ENCODE results near the gene NCBP3.

Gene NCBP3

DNA sequence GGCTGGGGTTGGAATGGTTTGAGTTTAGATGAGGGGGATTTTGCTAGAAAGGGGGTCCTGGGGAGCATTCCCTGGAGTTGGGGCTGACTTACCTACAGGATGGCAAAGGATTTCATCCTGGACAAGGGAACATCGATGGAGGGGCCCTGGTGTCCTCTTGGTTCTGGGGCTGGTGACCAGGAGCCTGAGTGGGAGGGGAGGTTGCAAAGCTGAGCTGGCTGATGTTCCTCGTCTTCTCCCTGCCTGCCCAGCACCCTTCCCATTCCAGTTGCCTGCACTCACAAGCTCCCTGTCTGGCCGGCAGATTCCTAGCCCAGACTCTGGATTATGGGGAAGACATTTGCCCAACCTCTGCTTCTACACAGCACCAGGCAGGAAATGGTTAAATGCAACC is 82.3 kb downstream of the NCBP3 start:
- Histone ChIP-seq H2AFZ (ENCODE audit: low read length) (no peak overlapping the region), H3K9me3 (replicated peaks; ENCODE audit: insufficient read depth, low read length) (no peaks in the 10 kb centered on the region), H4K20me1 (ENCODE audit: insufficient read depth, low read length) (no peaks in the 10 kb centered on the region), H3K4me2 (ENCODE audit: low read depth, low read length) (no peak overlapping the region), H3F3A (ENCODE audit: insufficient read depth, low read length) (no peaks in the 10 kb centered on the region), H3K9ac (ENCODE audit: low read length) (no peak overlapping the region), H3K36me3 (replicated peaks; ENCODE audit: insufficient read depth, low read length) (no peaks in the 10 kb centered on the region), H3K4me1 (ENCODE audit: low read length) (no peaks in the 10 kb centered on the region), H3K4me3 (ENCODE audit: low read length) (no peak overlapping the region), H3K27ac (ENCODE audit: low read length) (no peak overlapping the region), H3K9me2 (replicated peaks; ENCODE audit: insufficient read depth, low read length) (no peaks in the 10 kb centered on the region), H3K79me2 (ENCODE audit: low read length) (no peaks in the 10 kb centered on the region), H3K27me3 (replicated peaks; ENCODE audit: insufficient read depth, low read length) (no peaks in the 10 kb centered on the region)
- TF ChIP-seq, protein P1, sequence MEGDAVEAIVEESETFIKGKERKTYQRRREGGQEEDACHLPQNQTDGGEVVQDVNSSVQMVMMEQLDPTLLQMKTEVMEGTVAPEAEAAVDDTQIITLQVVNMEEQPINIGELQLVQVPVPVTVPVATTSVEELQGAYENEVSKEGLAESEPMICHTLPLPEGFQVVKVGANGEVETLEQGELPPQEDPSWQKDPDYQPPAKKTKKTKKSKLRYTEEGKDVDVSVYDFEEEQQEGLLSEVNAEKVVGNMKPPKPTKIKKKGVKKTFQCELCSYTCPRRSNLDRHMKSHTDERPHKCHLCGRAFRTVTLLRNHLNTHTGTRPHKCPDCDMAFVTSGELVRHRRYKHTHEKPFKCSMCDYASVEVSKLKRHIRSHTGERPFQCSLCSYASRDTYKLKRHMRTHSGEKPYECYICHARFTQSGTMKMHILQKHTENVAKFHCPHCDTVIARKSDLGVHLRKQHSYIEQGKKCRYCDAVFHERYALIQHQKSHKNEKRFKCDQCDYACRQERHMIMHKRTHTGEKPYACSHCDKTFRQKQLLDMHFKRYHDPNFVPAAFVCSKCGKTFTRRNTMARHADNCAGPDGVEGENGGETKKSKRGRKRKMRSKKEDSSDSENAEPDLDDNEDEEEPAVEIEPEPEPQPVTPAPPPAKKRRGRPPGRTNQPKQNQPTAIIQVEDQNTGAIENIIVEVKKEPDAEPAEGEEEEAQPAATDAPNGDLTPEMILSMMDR (IDR thresholded peaks at IDR 0.05; ENCODE audit: low read length): no peak
- no peak for TF ChIP-seq EZH2phosphoT487 (IDR thresholded peaks at IDR 0.05; ENCODE audit: low read length)
- no peak for TF ChIP-seq EZH2 (optimal IDR thresholded peaks at IDR 0.05; ENCODE audit: low read depth, low read length)
- no peak for DNase-seq

DNA sequence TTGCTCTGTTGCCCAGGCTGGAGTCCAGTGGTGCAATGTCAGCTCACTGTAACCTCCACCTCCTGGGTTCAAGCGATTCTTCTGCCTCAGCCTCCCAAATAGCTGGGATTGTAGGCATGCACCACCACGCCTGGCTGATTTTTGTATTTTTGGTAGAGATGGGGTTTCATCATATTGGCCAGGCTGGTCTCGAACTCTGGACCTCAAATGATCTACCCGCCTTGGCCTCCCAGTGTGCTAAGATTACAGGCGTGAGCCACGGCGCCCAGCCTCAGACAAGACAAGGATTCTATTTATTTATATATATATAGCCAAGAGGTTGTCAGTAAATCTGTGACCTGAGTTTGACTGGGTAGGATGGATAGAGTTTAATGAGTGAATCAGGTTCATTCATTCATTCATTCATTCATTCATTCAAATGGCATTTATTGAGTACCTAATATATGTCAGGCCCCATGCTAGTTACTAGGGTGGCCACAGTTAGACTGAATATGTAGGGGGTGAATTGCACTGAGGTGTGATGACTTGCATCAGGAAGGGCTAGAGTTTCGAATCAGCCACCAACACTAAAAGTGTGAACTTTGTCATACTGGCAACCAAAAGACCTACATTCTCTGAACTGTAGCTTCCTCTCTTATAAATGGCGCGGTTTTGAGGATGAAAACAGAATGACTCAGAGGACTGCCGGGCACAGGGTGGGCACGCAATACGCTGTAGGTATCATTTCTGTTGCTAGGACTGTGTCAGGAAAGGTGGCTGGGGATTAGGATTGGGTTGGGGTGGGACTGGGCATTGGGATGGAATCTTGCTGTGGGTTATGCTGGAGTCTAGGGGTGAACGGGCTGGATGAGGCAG is 82.9 kb downstream of the NCBP3 start:
- Histone ChIP-seq H3K9me2 (replicated peaks; ENCODE audit: insufficient read depth, low read length) (no peaks in the 10 kb centered on the region), H3F3A (ENCODE audit: insufficient read depth, low read length) (no peaks in the 10 kb centered on the region), H3K4me2 (ENCODE audit: low read depth, low read length) (no peak overlapping the region), H4K20me1 (ENCODE audit: insufficient read depth, low read length) (no peaks in the 10 kb centered on the region), H3K27ac (ENCODE audit: low read length) (no peak overlapping the region), H3K4me1 (ENCODE audit: low read length) (no peaks in the 10 kb centered on the region), H3K79me2 (ENCODE audit: low read length) (no peaks in the 10 kb centered on the region), H2AFZ (ENCODE audit: low read length) (no peak overlapping the region), H3K36me3 (replicated peaks; ENCODE audit: insufficient read depth, low read length) (no peaks in the 10 kb centered on the region), H3K27me3 (replicated peaks; ENCODE audit: insufficient read depth, low read length) (no peaks in the 10 kb centered on the region), H3K9ac (ENCODE audit: low read length) (no peak overlapping the region), H3K9me3 (replicated peaks; ENCODE audit: insufficient read depth, low read length) (no peaks in the 10 kb centered on the region), H3K4me3 (ENCODE audit: low read length) (no peak overlapping the region)
- TF ChIP-seq EZH2phosphoT487 (IDR thresholded peaks at IDR 0.05; ENCODE audit: low read length): no peak
- TF ChIP-seq, protein P1 (IDR thresholded peaks at IDR 0.05; ENCODE audit: low read length): no peak
- no peak for TF ChIP-seq EZH2 (optimal IDR thresholded peaks at IDR 0.05; ENCODE audit: low read depth, low read length)
- DNase-seq: no peak

DNA sequence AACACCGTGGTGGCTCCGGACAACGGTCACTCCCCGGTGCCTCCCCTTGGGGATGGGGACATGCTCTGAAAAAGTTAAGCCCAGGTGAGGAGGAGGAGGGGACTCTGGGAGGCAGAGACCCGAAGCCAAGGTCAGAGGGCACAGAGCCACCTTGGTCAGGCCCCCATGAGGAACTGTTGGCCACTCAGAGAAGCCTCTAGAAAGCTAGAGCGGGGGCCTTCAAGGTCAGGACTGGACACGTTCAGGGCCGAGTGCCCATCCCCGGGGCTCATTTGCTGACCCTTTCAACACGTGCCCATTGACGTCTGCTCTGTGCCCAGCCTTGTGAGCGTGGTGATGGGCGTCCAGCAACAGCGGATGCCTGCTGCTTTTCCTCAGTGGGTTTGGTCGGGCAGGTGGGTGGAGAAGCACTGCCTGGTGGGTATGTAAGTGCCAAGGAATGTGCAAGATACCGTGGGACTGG is 84.1 kb downstream of the NCBP3 start:
- no peaks in the 10 kb centered on the region for H3K79me2 ChIP-seq (ENCODE audit: low read length)

More for the DNA sequence above, 84.1 kb downstream of the NCBP3 start:
- no peaks in the 10 kb centered on the region for H3K27me3 ChIP-seq (replicated peaks; ENCODE audit: insufficient read depth, low read length)
- H2AFZ ChIP-seq (ENCODE audit: low read length): no peak overlapping the region
- H4K20me1 ChIP-seq (ENCODE audit: insufficient read depth, low read length): no peaks in the 10 kb centered on the region
- H3F3A ChIP-seq (ENCODE audit: insufficient read depth, low read length): no peaks in the 10 kb centered on the region
- H3K9ac ChIP-seq (ENCODE audit: low read length): no peak overlapping the region
- no peaks in the 10 kb centered on the region for H3K9me3 ChIP-seq (replicated peaks; ENCODE audit: insufficient read depth, low read length)
- no peak overlapping the region for H3K4me3 ChIP-seq (ENCODE audit: low read length)
- no peak overlapping the region for H3K4me2 ChIP-seq (ENCODE audit: low read depth, low read length)
- no peaks in the 10 kb centered on the region for H3K36me3 ChIP-seq (replicated peaks; ENCODE audit: insufficient read depth, low read length)
- TF ChIP-seq, protein P1 (IDR thresholded peaks at IDR 0.05; ENCODE audit: low read length): no peak
- TF ChIP-seq EZH2phosphoT487 (IDR thresholded peaks at IDR 0.05; ENCODE audit: low read length): no peak
- DNase-seq: no peak
- H3K4me1 ChIP-seq (ENCODE audit: low read length): no peaks in the 10 kb centered on the region
- H3K27ac ChIP-seq (ENCODE audit: low read length): no peak overlapping the region
- no peaks in the 10 kb centered on the region for H3K9me2 ChIP-seq (replicated peaks; ENCODE audit: insufficient read depth, low read length)

All from MM.1S (cell line).